ENCODE data around the gene PABPN1L. TPM values are rescaled to one million over a fixed set of nuclear protein-coding genes. Genes with fewer than 3 reads are reported as not detected.

The PABPN1L gene, protein sequence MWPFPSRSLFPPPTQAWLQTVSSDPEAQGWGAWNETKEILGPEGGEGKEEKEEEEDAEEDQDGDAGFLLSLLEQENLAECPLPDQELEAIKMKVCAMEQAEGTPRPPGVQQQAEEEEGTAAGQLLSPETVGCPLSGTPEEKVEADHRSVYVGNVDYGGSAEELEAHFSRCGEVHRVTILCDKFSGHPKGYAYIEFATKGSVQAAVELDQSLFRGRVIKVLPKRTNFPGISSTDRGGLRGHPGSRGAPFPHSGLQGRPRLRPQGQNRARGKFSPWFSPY
- total RNA-seq = not detected in 2 replicates

DNA sequence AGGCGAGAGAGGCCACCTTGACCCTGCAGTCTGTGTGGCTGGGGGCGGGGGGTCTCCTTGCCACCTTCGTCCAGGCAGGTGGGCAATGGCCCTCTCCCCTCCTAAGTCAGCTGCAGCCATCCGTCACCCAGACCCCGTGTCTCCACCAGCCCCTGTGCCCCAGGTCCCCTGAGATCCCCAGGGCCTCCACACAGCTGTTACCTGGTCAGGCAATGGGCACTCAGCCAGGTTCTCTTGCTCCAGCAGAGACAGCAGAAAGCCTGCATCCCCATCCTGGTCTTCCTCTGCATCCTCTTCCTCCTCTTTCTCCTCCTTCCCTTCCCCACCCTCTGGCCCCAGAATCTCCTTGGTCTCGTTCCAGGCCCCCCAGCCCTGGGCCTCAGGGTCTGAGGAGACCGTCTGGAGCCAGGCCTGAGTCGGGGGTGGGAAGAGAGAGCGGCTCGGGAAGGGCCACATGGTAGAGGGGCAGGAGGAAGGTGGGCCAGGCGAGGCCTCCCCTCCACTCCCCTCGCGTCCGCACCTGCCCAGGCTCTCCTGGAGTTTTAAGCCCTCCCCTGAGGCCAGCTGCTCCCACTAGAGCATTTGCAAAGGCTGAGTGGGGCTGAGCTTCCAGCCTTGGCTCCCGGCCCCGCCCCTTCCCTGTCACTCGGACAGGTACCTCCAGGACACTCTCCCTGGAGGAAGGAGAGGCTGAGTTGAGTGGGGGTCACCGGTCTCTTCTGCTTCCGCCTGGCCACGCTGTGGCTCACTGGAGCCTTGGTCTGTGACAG lies at the start of gene PABPN1L:
TSS of gene PABPN1L (minus strand) at position 510 of the 770 bp plus-strand sequence. CDS start at position 456, 54 bp downstream.

DNA sequence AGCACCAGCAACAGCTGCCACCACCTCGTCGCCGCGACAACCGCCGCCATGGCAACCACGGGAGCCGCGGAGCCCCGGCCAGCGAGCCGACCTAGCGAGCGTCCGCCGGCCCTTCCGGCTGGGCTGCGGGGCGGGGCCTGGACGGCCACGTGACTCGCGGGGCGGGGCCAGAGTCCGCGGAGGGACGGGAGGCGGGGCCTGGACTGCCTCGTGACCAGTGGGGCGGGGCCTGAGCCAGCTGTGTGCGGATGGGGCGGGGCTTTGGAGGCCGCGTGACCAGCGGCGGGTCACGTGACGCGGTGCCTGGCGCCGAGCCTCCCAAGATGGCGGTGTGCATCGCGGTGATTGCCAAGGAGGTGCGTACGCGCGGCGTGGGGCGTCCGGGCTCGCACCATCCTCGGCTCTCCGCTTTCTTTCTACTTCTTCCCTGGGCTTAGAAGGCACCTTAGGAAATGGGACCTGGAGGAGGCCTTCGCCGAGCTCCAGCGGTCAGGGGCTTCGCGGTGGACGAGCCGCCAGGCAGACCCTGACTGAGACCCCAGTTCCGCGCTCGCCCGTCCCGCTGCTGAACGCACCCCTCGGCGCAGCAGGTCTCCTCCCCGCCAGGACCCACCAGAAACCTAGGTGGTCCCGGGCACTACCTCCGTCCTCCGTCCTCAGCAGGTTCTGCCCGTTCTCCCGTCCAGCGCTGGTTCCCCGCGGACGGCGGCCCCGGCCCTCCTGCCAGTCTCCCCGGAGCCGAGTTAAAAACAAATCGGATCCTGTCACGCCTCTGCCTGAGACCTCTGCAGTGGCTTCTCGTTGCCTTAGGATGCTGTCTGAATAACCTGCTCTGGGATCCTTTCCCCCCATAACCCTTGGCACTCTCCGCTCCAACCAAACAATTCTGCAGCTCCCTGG lies 9.4 kb downstream of the PABPN1L start, which contains the start of the genes GALNS and TRAPPC2L:
TSS of gene GALNS (minus strand) at position 120 of the 900 bp plus-strand sequence. CDS start at position 50, 70 bp downstream.
TSS of gene TRAPPC2L (plus strand) at position 300 of the 900 bp plus-strand sequence. CDS start at position 324, 24 bp downstream.

Other genes starting within 250 kb of the PABPN1L start
- gene IL17C, start 228.1 kb downstream of the PABPN1L start, total RNA-seq = not detected in 2 replicates
- 48.4 and 64.0 TPM in 2 replicates for gene CYBA, start 215.6 kb downstream of the PABPN1L start, total RNA-seq
- 39.1 and 72.0 TPM in 2 replicates for gene MVD, start 203.6 kb downstream of the PABPN1L start, total RNA-seq
- gene SNAI3, start 180.2 kb downstream of the PABPN1L start, total RNA-seq = 0.13 TPM in 1 of 2 replicates, not detected in the other
- 17.7 and 20.2 TPM in 2 replicates for gene RNF166, start 160.3 kb downstream of the PABPN1L start, total RNA-seq
- gene CTU2, start 160.2 kb downstream of the PABPN1L start, total RNA-seq = 23.7 and 27.6 TPM in 2 replicates
- gene PIEZO1, start 81.4 kb downstream of the PABPN1L start, total RNA-seq = 170 and 208 TPM in 2 replicates
- gene CDT1, start 62.9 kb downstream of the PABPN1L start, total RNA-seq = 12.9 and 23.9 TPM in 2 replicates
- gene APRT, start 54.7 kb downstream of the PABPN1L start, total RNA-seq = 89.5 and 105 TPM in 2 replicates
- gene GALNS, start 9.7 kb downstream of the PABPN1L start, total RNA-seq = 20.3 and 22.3 TPM in 2 replicates
- gene TRAPPC2L, start 9.5 kb downstream of the PABPN1L start, total RNA-seq = 42.8 and 43.7 TPM in 2 replicates
- not detected in 2 replicates for gene CBFA2T3, start 110.5 kb upstream of the PABPN1L start, total RNA-seq
- 24.9 and 28.6 TPM in 2 replicates for gene ACSF3, start 227.2 kb upstream of the PABPN1L start, total RNA-seq